Vagina (tissue), 2 donors: ENCODE data around the gene NR4A1. TPM values are rescaled to one million over a fixed set of nuclear protein-coding genes. Genes with fewer than 3 reads are reported as not detected.

Experiments used
- DNase-seq, 2 donors: peaks; one replicate each; pipeline ENCODE4 v3.0.0-alpha.2; 2017; ENCODE audit errors: extremely low spot score in 2 of 2
- H3K27ac ChIP-seq: fragments of 200-600 bp; sonication (generic); one replicate; pipeline ENCODE4 v1.5.1; 2019
- H3K27me3 ChIP-seq: fragments of 200-600 bp; sonication (generic); one replicate; pipeline ENCODE4 v1.5.1; 2019
- H3K36me3 ChIP-seq, 2 donors: fragments of 200-600 bp; sonication (generic); one replicate each; pipeline ENCODE4 v1.5.1; 2017 to 2019
- H3K4me1 ChIP-seq: fragments of 200-600 bp; sonication (generic); one replicate; pipeline ENCODE4 v1.5.1; 2019
- H3K4me3 ChIP-seq, 2 donors: fragments of 200-600 bp; sonication (generic); 1 replicate in 1 of 2; 2 replicates in 1 of 2; pipeline ENCODE4 v1.5.1; 2016 to 2019
- H3K9me3 ChIP-seq: fragments of 200-600 bp; sonication (generic); one replicate; pipeline ENCODE4 v1.5.1; 2019
- CTCF ChIP-seq, 3 experiments: fragments of 450-650 bp in 2 of 3; fragments of 200-600 bp in 1 of 3; sonication (generic) in 1 of 3; IDR thresholded peaks; one replicate each; pipeline ENCODE4 v1.5.1; 2017 to 2019; ENCODE audit warnings: antibody characterized with exemption in 3 of 3, mild to moderate bottlenecking in 2 of 3, moderate library complexity in 2 of 3
- POLR2A ChIP-seq, 2 donors: fragments of 450-650 bp; IDR thresholded peaks; one replicate each; pipeline ENCODE4 v1.6.1; 2017; ENCODE audit warnings: antibody characterized with exemption in 2 of 2, mild to moderate bottlenecking in 2 of 2, moderate library complexity in 2 of 2
- POLR2AphosphoS5 ChIP-seq, 2 donors: sonication (generic); formaldehyde crosslinking; IDR thresholded peaks; one replicate each; pipeline ENCODE4 v1.9.0; 2017; ENCODE audit warnings: antibody characterized with exemption in 2 of 2, mild to moderate bottlenecking in 2 of 2, low read depth in 1 of 2; ENCODE audit not compliant: insufficient read depth in 1 of 2
- intact Hi-C: fragments of 100-400 bp; cut with DNase I; formaldehyde crosslinking; loops from one replicate; pipeline ENCODE4 v1.15.1; 2023
- total RNA-seq: library from RNA; depleted of rRNA; stranded (reverse); fragments of >200 nt; gene quantifications from one replicate; pipeline ENCODE4 v1.2.3, GENCODE V29; 2016

NR4A1 gene
- total RNA-seq, 1 donor from 2014 or later = 465 TPM

GRCh38 chr12:52054833-52055730, 3.8 kb downstream of the NR4A1 start:
- no peaks in the 10 kb centered on the region for H3K9me3 ChIP-seq
- peaks cover 21% of the 10 kb centered on the region for H3K4me1 ChIP-seq
- H3K4me3 ChIP-seq = peak overlapping the region in 1 of 2 donors; percentile 19
- intact Hi-C loops = no loop called here
- no peak for DNase-seq
- TF ChIP-seq CTCF (IDR thresholded peaks at IDR 0.05) = no peak
- TF ChIP-seq POLR2AphosphoS5 (IDR thresholded peaks at IDR 0.05; ENCODE audit: insufficient read depth in 1 of 2, low read depth in 1 of 2) = peak in 1 of 2 donors; percentile 76
- peak overlapping the region; percentile 99 for H3K27ac ChIP-seq
- peaks cover 0 to 27% of the 10 kb centered on the region in 2 donors for H3K36me3 ChIP-seq
- no peaks in the 10 kb centered on the region for H3K27me3 ChIP-seq

- no peak overlapping the region for H3K4me3 ChIP-seq
- H3K36me3 ChIP-seq = peaks cover 0 to 27% of the 10 kb centered on the region in 2 donors
- H3K9me3 ChIP-seq = no peaks in the 10 kb centered on the region
- H3K27me3 ChIP-seq = no peaks in the 10 kb centered on the region
- H3K27ac ChIP-seq = peak overlapping the region; percentile 49
- peaks cover 14% of the 10 kb centered on the region for H3K4me1 ChIP-seq
- intact Hi-C loops = no loop called here
- no peak for DNase-seq
- peak in 1 of 2 donors; percentile 74 for TF ChIP-seq POLR2AphosphoS5 (IDR thresholded peaks at IDR 0.05; ENCODE audit: insufficient read depth in 1 of 2, low read depth in 1 of 2)
- TF ChIP-seq CTCF (IDR thresholded peaks at IDR 0.05) = no peak
Measured at GRCh38 chr12:52055731-52056711, 4.8 kb downstream of the NR4A1 start.

GRCh38 chr12:52056801-52057637, 5.8 kb downstream of the NR4A1 start:
- no peaks in the 10 kb centered on the region for H3K27me3 ChIP-seq
- TF ChIP-seq POLR2A (IDR thresholded peaks at IDR 0.05) (peak in 1 of 2 donors; percentile 2), CTCF (IDR thresholded peaks at IDR 0.05) (no peak), POLR2AphosphoS5 (IDR thresholded peaks at IDR 0.05; ENCODE audit: insufficient read depth in 1 of 2, low read depth in 1 of 2) (peak in 1 of 2 donors; percentile 85)
- H3K4me3 ChIP-seq = no peak overlapping the region
- H3K36me3 ChIP-seq = peaks cover 0 to 27% of the 10 kb centered on the region in 2 donors
- no peak for DNase-seq
- H3K4me1 ChIP-seq = peaks cover 8% of the 10 kb centered on the region
- H3K9me3 ChIP-seq = no peaks in the 10 kb centered on the region
- peak overlapping the region; percentile 49 for H3K27ac ChIP-seq
- intact Hi-C loops = no loop called here

GRCh38 chr12:52057638-52058576, 6.7 kb downstream of the NR4A1 start:
- no peak for TF ChIP-seq POLR2A (IDR thresholded peaks at IDR 0.05)
- TF ChIP-seq CTCF (IDR thresholded peaks at IDR 0.05) = no peak
- no peak for TF ChIP-seq POLR2AphosphoS5 (IDR thresholded peaks at IDR 0.05; ENCODE audit: insufficient read depth in 1 of 2, low read depth in 1 of 2)
- H3K4me3 ChIP-seq = no peak overlapping the region
- no peaks in the 10 kb centered on the region for H3K27me3 ChIP-seq
- H3K4me1 ChIP-seq = no peaks in the 10 kb centered on the region
- H3K9me3 ChIP-seq = no peaks in the 10 kb centered on the region
- H3K36me3 ChIP-seq = peaks cover 0 to 27% of the 10 kb centered on the region in 2 donors
- H3K27ac ChIP-seq = peak overlapping the region; percentile 49
- intact Hi-C loops = no loop called here
- no peak for DNase-seq
